ENCODE results near the gene SHROOM2.

Gene SHROOM2

GRCh38 chrX:9943420-9943819, 157.2 kb downstream of the SHROOM2 start:
- no peak for DNase-seq (ENCODE audit: low read depth)

GRCh38 chrX:9947131-9947794, 161.0 kb downstream of the SHROOM2 start:
- no peak for DNase-seq (ENCODE audit: low read depth)

- DNase-seq (ENCODE audit: low read depth), result no peak
Measured at GRCh38 chrX:9948406-9948805, 162.2 kb downstream of the SHROOM2 start.

- no peak for DNase-seq (ENCODE audit: low read depth)
Measured at GRCh38 chrX:9952300-9952699, 166.1 kb downstream of the SHROOM2 start.

- no peak for DNase-seq (ENCODE audit: low read depth)
Measured at GRCh38 chrX:9953396-9953795, 167.2 kb downstream of the SHROOM2 start.

- DNase-seq (ENCODE audit: low read depth), result no peak
Measured at GRCh38 chrX:9955506-9955905, 169.3 kb downstream of the SHROOM2 start.

- DNase-seq (ENCODE audit: low read depth), result no peak
Measured at GRCh38 chrX:9957743-9958142, 171.5 kb downstream of the SHROOM2 start.

GRCh38 chrX:9958183-9958582, 172.0 kb downstream of the SHROOM2 start:
- DNase-seq (ENCODE audit: low read depth), result no peak

- no peak for DNase-seq (ENCODE audit: low read depth)
Measured at GRCh38 chrX:9961750-9962149, 175.5 kb downstream of the SHROOM2 start.

GRCh38 chrX:9966775-9967408, 180.7 kb downstream of the SHROOM2 start, which contains the start of gene CLDN34:
CLDN34 (plus strand) TSS chrX:9967358; CDS start chrX:9967358, 0 bp downstream.
- DNase-seq (ENCODE audit: low read depth), result no peak

GRCh38 chrX:9977635-9978034, 191.4 kb downstream of the SHROOM2 start:
- no peak for DNase-seq (ENCODE audit: low read depth)

- no peak for DNase-seq (ENCODE audit: low read depth)
Measured at GRCh38 chrX:9980401-9980800, 194.2 kb downstream of the SHROOM2 start.

- no peak for DNase-seq (ENCODE audit: low read depth)
Measured at GRCh38 chrX:9980927-9981326, 194.7 kb downstream of the SHROOM2 start.

GRCh38 chrX:9983441-9983840, 197.2 kb downstream of the SHROOM2 start:
- no peak for DNase-seq (ENCODE audit: low read depth)

GRCh38 chrX:9983846-9984245, 197.6 kb downstream of the SHROOM2 start:
- DNase-seq (ENCODE audit: low read depth), result no peak

- DNase-seq (ENCODE audit: low read depth), result no peak
Measured at GRCh38 chrX:9988762-9989161, 202.5 kb downstream of the SHROOM2 start.

- no peak for DNase-seq (ENCODE audit: low read depth)
Measured at GRCh38 chrX:9992061-9992460, 205.8 kb downstream of the SHROOM2 start.

GRCh38 chrX:9992724-9993123, 206.5 kb downstream of the SHROOM2 start:
- DNase-seq (ENCODE audit: low read depth), result no peak

GRCh38 chrX:9995855-9996339, 209.7 kb downstream of the SHROOM2 start:
- DNase-seq (ENCODE audit: low read depth), result peak; percentile 68

GRCh38 chrX:9997041-9997440, 210.8 kb downstream of the SHROOM2 start:
- no peak for DNase-seq (ENCODE audit: low read depth)

- no peak for DNase-seq (ENCODE audit: low read depth)
Measured at GRCh38 chrX:9997524-9997923, 211.3 kb downstream of the SHROOM2 start.

Data from activated gamma-delta T cell treated with anti-CD3 and anti-CD28 coated beads, Interleukin-2, amount 50 U/mL, for 16 hours (primary cell).